Activated CD4-positive, alpha-beta T cell treated with anti-CD3 and anti-CD28 coated beads, Interleukin-2, Interleukin-6, amounts not matched to agents 100 ng/mL and 50 ng/mL, durations not matched to agents 16 hours and 8 hours (primary cell): Measurements from ENCODE around the gene GHR.

Experiments
- DNase-seq: peaks from one replicate; pipeline ENCODE4 v3.0.0-alpha.2; 2020

The GHR gene

GRCh38 chr5:42518595-42519221 lies 95.5 kb downstream of the GHR start:
- no peak for DNase-seq

- no peak for DNase-seq
Measured at GRCh38 chr5:42520203-42520602, 97.0 kb downstream of the GHR start.

- DNase-seq: no peak
Measured at GRCh38 chr5:42520957-42521356, 97.7 kb downstream of the GHR start.

GRCh38 chr5:42521406-42521805 lies 98.2 kb downstream of the GHR start:
- DNase-seq: no peak

- DNase-seq: no peak
Measured at GRCh38 chr5:42522783-42523182, 99.5 kb downstream of the GHR start.

- DNase-seq: no peak
Measured at GRCh38 chr5:42526179-42526578, 102.9 kb downstream of the GHR start.

GRCh38 chr5:42531611-42532010 lies 108.4 kb downstream of the GHR start:
- DNase-seq: no peak

- no peak for DNase-seq
Measured at GRCh38 chr5:42542106-42542505, 118.9 kb downstream of the GHR start.

- no peak for DNase-seq
Measured at GRCh38 chr5:42543774-42544173, 120.5 kb downstream of the GHR start.

- DNase-seq: no peak
Measured at GRCh38 chr5:42545038-42545437, 121.8 kb downstream of the GHR start.

- DNase-seq: no peak
Measured at GRCh38 chr5:42547141-42547540, 123.9 kb downstream of the GHR start.

- no peak for DNase-seq
Measured at GRCh38 chr5:42547894-42548293, 124.7 kb downstream of the GHR start.

- no peak for DNase-seq
Measured at GRCh38 chr5:42552597-42552996, 129.4 kb downstream of the GHR start.

GRCh38 chr5:42553461-42553860 lies 130.2 kb downstream of the GHR start:
- no peak for DNase-seq

- DNase-seq: no peak
Measured at GRCh38 chr5:42555010-42555409, 131.8 kb downstream of the GHR start.

GRCh38 chr5:42555797-42556196 lies 132.6 kb downstream of the GHR start:
- no peak for DNase-seq

- no peak for DNase-seq
Measured at GRCh38 chr5:42557689-42558088, 134.4 kb downstream of the GHR start.

- no peak for DNase-seq
Measured at GRCh38 chr5:42561656-42562055, 138.4 kb downstream of the GHR start.

GRCh38 chr5:42564689-42565356 lies 141.6 kb downstream of the GHR start:
- no peak for DNase-seq

GRCh38 chr5:42566652-42567295 lies 143.5 kb downstream of the GHR start:
- no peak for DNase-seq

- no peak for DNase-seq
Measured at GRCh38 chr5:42569325-42569724, 146.1 kb downstream of the GHR start.

GRCh38 chr5:42569953-42570548 lies 146.8 kb downstream of the GHR start:
- DNase-seq: no peak

GRCh38 chr5:42570966-42571960 lies 148.0 kb downstream of the GHR start:
- DNase-seq: no peak
